GM19397 (cell line): ENCODE results near the gene PTAFR.

Experiments used
- ATAC-seq: cut with Tn5 transposase; IDR thresholded peaks from one replicate; pipeline ENCODE4 v1.9.1; 2021; ENCODE audit warnings: mild to moderate bottlenecking, moderate library complexity; ENCODE audit not compliant: unreplicated experiment

The PTAFR gene

DNA sequence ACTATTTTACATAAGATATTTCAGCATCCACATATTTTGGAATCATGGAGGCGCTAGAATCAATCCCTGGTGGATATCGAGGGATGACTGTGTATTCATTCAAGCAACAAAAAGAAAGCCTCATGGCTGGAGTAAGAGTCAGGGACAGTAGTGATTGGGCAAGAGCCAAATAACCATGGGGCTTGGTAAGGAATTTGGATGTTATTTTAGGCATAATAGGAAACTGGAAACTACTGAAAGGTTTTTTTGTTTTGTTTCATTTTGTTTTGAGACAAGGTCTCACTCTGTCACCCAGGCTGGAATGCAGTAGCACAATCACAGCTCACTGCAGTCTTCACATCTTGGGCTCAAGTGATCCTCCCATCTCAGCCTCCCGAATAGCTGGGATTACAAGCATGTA is 54.3 kb downstream of the PTAFR start:
- no peak for ATAC-seq

DNA sequence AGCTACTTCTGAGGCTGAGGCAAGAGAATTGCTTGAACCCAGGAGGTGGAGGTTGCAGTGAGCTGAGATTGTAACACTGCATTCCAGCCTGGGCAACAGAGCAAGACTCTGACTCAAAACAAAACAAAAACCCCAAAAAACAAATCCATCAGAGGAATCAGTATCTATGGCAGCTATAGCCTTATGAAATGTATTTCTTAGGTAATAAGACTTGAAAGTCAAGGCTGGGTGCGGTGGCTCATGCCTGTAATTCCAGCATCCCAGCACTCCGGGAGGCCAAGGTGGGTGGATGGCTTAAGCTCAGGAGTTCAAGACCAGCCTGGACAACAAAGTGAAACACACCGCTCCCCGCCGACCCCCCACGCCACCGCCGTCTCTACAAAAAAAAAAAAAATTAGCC is 56.9 kb downstream of the PTAFR start:
- ATAC-seq, result no peak

DNA sequence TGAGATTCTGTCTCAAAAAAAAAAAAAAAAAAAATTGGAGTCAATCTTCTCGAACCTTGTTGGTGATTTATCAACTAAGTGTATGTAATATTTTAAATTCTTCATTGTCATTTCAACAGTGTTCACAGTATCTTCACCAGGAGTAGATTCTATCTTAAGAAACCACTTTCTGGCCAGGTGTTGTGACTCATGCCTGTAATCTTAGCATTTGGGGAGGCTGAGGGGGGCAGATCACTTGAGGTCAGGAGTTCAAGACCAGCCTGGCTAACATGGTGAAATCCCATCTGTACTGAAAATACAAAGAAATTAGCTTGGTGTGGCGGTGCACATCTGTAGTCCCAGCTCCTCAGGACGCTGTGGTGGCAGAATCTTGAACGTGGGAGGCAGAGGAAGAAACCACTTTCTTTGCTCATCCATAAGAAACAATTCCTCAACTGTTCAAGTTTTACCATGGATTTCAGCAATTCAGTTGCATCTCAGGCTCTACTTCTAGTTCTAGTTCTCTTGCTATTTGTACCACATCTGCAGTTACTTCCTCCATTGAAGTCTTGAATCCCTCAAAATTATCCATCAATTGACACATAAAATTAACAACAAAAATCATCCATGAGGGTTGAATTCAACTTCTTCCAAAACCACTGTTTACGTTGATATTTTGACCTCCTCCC is 57.7 kb downstream of the PTAFR start:
- no peak for ATAC-seq

DNA sequence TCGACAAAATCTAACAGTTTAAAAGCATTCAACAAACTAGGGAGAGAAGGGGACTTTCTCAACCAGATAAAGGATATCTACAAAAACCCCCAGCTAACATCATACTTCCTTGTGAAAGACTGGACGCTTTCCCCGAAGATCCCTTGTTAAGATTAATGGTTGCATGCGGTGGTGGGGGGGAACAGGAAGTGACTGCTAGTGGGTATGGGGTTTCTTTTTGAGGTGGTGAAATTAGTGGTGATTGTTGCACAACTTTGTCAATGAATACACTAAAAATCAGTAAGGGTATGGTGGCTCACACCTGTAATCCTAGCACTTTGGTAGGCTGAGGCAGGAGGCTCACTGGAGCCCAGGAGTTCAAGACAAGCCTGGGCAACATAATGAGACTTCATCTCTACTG is 61.2 kb downstream of the PTAFR start:
- ATAC-seq, result no peak

DNA sequence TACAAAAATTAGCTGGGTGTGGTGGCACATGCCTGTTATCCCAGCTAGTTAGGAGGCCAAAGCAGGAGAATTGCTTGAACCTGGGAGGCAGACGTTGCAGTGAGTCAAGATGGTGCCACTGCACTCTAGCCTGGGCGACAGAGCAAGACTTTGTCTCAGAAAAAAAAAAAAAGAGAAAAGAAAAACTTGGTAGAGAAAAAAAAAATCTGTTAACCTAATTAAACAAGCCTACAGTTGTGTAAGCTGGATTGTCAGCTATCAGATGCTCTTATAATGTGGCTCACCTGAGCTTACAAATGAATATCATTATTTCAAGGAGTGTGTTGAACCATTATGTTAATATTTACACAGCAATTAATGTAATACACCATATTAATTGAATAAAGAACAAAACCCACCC is 61.6 kb downstream of the PTAFR start:
- no peak for ATAC-seq

DNA sequence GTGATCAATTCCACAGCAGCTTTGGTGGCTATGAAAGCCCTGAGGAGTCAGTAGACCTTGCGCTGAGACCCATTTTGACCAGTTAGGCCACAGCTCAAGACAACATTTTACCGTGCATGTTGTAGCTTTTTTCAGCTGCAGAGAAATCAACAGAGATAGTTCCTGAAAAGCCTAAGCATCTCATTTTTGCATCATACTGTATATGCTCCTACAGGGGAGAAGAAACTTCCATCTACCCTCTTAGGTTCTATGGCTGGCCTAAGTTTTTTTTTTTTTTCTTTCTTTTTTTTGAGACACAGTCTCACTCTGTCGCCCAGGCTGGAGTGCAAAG is 63.3 kb downstream of the PTAFR start:
- no peak for ATAC-seq

DNA sequence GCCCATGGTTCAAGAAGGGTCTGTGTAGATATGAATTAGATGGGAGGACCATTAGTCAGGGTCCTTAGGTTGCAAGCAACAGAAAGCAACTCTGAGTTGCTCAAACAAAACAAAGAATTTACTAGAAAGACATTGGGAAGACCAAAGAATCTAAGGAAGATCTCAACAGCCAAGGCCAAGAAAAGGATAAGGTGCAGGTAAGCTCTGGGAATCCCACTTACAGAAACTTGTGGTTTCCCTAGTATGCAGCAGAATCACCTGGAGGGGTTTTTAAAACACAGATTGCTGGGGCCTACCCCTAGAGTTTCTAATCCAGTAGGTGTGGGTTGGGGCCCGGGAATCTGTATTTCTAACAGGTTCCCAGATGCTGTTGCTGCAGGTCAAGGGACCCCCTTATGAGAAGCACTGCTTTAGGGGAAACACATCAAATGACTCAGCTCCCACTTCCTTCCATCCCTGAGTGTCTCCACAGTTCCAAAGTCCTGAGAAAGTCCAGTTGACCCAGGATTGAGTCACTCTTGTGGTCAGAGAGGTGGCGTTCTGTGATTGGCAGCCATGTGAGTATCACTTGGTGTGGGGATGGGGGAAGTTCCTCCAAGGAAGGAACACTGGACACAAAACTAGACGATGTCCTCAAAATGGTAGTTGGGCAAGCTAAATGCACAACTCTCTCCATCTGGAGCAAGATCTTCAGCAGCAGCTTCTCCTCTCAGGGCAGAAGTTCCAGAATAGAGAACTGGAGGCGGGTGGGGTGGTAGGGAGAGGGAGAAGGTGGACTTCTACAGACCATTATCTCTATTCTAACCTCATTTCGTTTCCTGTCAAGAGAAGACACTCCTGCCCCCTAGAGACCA is 63.9 kb downstream of the PTAFR start:
- no peak for ATAC-seq

DNA sequence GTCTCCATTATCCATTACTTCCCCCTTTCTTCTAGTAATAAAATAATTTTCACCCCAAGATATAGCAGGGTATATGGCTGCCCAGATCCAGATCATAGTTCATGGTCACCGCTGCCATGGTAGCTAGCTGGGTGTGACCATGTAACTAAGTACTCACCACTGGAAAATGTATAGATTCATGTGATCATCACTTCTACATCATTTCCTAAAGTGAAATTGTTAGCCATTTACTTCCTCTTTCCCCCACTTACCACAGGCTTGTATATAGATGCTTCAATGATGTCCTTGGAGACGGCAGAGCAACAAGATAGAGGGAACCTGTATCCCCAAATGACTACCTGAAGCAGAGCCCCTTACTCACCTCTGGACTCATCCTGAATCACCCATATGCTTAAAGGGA is 65.3 kb downstream of the PTAFR start:
- no peak for ATAC-seq

DNA sequence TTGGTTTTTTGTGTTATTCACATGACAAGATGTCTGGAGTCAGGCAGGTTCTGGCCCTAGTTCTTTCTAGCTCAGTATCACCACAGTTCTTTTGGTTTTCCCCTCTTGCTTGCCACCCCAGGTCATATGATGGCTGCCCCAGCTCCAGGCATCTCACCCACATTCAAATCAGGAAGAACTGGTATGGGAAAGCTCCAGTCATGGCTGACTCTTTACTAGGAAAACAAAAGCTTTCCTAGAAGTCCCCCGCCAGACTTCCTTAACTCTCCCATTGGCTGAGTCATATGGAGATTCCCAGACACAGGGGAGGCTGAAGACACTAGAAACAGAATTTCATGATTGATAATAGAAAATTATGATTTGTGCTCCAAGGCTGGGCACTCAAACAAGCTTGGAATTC is 65.9 kb downstream of the PTAFR start:
- no peak for ATAC-seq

DNA sequence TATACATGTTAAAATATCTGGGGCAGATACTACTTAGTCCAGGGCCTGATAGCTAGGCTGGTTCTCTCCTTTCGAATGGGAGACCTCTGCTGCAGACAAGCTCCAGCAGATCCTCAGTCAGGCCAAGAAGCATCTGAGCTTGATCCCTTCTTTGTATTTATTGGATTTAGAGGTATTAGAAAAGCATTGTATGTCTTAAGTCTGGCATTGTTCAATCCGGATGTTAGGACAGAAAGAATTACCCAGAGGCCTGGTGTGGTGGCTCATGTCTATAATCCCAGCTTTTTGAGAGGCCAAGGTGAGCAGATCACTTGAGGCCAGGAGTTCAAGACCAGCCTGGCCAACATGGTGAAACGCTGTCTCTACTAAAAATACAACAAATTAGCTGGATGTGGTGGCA is 66.9 kb downstream of the PTAFR start:
- ATAC-seq, result no peak

DNA sequence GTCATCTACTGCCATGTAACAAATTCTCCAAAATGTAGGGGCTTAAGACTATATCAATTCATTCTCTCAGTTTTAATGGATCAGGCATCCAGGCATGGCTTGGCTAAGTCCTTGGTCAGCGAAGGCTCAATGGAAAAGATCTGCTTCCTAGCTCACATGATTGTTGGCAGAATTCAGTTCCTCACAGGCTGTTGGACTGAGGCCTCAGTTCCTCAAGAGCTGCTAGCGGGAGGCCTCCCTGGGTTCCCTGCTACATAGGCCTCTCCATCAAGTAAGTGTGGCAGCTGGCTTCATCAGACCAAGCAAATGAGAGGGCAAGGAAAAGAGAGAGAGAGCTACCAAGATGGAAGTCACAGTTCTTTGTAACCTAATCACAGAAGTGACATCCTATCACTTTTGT is 68.5 kb downstream of the PTAFR start:
- ATAC-seq, result no peak

DNA sequence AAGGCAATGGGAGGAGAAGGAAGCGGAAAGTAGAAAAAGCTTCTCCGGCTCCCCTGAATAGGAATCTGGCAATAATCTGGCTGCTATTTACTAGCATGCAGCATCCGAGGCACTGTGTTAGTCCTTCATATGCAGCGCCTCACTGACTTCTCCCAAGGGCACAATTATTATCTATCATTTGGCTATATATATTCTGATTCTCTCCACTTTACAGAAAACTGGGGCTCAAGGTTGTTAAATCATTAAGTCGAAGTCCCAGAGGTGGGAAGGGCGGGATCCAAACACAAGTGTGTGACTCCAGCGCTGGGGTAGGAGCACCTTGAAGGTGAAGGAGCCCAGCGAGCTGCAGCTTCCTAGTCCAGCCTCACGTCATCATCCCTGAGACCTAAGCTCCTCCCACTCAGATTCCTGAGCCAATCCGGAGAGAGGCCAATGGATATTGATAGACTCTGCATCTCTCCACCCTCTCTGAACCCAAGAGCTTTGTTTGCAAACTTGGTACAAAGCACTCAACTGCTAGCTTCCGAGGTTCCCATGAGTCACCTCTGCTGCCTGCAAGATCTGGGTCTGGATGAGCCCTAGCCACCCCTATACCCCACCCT is 71.5 kb downstream of the PTAFR start:
- no peak for ATAC-seq

DNA sequence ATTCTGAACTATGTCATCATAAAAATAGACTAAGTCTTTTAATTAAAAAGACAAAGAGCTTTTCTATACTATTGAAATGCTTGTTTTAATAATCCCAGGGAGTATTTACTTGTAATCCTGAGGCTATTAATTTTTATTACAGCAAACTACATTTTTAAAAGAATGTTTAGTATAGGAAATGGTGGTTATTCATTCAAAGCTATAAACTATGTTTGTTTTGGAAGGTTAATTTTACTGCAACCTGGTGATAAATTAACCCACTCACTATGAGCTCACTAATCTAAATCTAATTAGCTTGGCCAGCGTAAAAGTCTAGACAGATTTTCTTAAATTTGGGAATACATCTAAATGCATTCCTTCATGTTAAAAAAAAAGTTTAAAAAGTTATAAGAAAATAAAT is 74.3 kb downstream of the PTAFR start:
- ATAC-seq, result no peak

DNA sequence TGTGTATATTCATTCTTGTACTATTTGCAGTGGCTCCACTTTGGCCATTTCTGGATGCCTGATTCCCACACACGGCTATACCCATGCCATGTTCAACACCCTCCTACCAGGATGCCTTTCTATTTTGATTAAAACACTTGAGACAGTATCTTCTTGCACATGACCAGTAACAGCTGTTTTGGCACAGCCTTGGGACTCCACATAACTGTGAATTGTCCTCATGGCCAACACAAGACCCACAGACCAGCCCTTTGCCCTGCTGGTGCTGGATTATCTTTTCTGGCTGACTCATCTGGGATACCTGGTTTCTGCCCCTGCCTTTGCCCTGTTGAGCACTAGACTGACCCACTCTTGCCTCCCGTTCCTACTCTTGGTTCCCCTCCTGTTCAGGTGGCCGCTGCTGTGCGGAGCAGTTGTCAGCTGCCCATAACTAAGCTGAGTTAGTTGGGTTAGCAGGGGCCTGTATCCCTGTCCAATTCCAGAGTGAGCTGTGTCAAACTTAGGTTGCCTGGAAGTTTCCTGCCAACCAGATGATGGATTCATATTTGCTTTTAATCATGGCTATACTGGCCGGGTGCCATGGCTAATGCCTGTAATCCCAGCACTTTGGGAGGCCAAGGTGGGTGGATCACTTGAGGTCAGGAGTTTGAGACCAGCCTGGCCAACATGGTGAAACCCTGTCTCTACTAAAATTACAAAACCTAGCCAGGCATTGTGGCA is 77.3 kb downstream of the PTAFR start:
- ATAC-seq, result no peak
